OCI-LY3 (cell line): Measurements from ENCODE around the gene TAMALIN.

Experiments
- EZH2phosphoT487 ChIP-seq: fragments of 200-600 bp; shearing (Covaris generic); IDR thresholded peaks from 2 replicates; pipeline ENCODE4 v1.6.1; 2018; ENCODE audit warnings: antibody characterized with exemption, mixed run types, low read depth
- TF ChIP-seq, protein P1 (sequence below): fragments of 200-600, 300-600 bp; sonication (generic); IDR thresholded peaks from 2 replicates; pipeline ENCODE4 v1.5.1; 2014; ENCODE audit warnings: antibody characterized with exemption, low read length, low read depth

DNA sequence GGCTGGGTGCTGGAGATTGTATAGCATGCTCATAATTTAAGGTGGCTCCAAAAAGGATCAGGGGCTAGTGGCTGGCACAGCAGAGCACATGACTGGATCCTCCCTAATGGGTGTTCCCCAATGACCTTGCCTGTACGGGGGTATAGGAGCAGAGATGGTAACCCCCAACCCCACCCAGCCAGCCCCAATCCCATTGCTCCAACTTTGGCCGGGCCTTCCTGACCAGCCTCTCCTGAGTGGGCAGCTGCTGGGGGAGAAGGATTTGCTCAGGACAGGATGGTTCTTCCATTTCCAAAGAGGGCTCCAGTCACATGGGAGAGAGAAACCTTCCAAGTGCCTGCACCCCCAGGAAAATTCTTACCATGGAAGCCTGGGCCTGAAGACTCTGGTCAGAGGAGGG is 29.2 kb downstream of the TAMALIN start:
- TF ChIP-seq, protein P1, sequence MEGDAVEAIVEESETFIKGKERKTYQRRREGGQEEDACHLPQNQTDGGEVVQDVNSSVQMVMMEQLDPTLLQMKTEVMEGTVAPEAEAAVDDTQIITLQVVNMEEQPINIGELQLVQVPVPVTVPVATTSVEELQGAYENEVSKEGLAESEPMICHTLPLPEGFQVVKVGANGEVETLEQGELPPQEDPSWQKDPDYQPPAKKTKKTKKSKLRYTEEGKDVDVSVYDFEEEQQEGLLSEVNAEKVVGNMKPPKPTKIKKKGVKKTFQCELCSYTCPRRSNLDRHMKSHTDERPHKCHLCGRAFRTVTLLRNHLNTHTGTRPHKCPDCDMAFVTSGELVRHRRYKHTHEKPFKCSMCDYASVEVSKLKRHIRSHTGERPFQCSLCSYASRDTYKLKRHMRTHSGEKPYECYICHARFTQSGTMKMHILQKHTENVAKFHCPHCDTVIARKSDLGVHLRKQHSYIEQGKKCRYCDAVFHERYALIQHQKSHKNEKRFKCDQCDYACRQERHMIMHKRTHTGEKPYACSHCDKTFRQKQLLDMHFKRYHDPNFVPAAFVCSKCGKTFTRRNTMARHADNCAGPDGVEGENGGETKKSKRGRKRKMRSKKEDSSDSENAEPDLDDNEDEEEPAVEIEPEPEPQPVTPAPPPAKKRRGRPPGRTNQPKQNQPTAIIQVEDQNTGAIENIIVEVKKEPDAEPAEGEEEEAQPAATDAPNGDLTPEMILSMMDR = no peak
- no peak for TF ChIP-seq EZH2phosphoT487
